Glomerular visceral epithelial cell (primary cell): ENCODE data around the gene ASZ1.
A peak's percentile ranks its signal among the peaks of the same experiment; 100 is the strongest.
"Not testable (repeated sequence)": the region's sequence is repeated elsewhere in the genome, so short reads cannot be mapped to it uniquely, and the experiment has no call there.

ENCODE experiments used
- DNase-seq: peaks from one replicate; pipeline ENCODE4 v3.0.0-alpha.2; 2016; ENCODE audit errors: extremely low spot score

Gene ASZ1

GRCh38 chr7:117427258-117427701, at the start of gene ASZ1:
Gene ASZ1 (minus strand): TSS chr7:117427493. CDS start chr7:117427460, 33 bp downstream.
- no peak for DNase-seq

GRCh38 chr7:117476557-117477215, 49.4 kb upstream of the ASZ1 start:
- DNase-seq: no peak

GRCh38 chr7:117472335-117472734, 45.0 kb upstream of the ASZ1 start:
- DNase-seq: no peak

GRCh38 chr7:117470777-117471176, 43.5 kb upstream of the ASZ1 start:
- no peak for DNase-seq

- no peak for DNase-seq
Measured at GRCh38 chr7:117468174-117468573, 40.9 kb upstream of the ASZ1 start.

GRCh38 chr7:117460815-117461214, 33.5 kb upstream of the ASZ1 start:
- DNase-seq: not testable (repeated sequence)

- DNase-seq: no peak
Measured at GRCh38 chr7:117459735-117460134, 32.4 kb upstream of the ASZ1 start.

GRCh38 chr7:117458977-117459583, 31.8 kb upstream of the ASZ1 start:
- DNase-seq: peak; percentile 25

GRCh38 chr7:117448655-117449054, 21.4 kb upstream of the ASZ1 start:
- DNase-seq: no peak

- no peak for DNase-seq
Measured at GRCh38 chr7:117446220-117446815, 19.0 kb upstream of the ASZ1 start.

- DNase-seq: peak; percentile 53
Measured at GRCh38 chr7:117445206-117445605, 17.9 kb upstream of the ASZ1 start.

- DNase-seq: no peak
Measured at GRCh38 chr7:117444646-117445045, 17.4 kb upstream of the ASZ1 start.

GRCh38 chr7:117435475-117436043, 8.3 kb upstream of the ASZ1 start:
- DNase-seq: peak; percentile 70

GRCh38 chr7:117424090-117424829, 3.0 kb downstream of the ASZ1 start:
- DNase-seq: no peak

GRCh38 chr7:117414591-117414990, 12.7 kb downstream of the ASZ1 start:
- not testable (repeated sequence) for DNase-seq

GRCh38 chr7:117412946-117413559, 14.2 kb downstream of the ASZ1 start:
- no peak for DNase-seq

- DNase-seq: no peak
Measured at GRCh38 chr7:117412390-117412789, 14.9 kb downstream of the ASZ1 start.

- no peak for DNase-seq
Measured at GRCh38 chr7:117411539-117411938, 15.8 kb downstream of the ASZ1 start.

GRCh38 chr7:117408831-117409230, 18.5 kb downstream of the ASZ1 start:
- DNase-seq: no peak

GRCh38 chr7:117405519-117405918, 21.8 kb downstream of the ASZ1 start:
- no peak for DNase-seq

GRCh38 chr7:117403737-117404136, 23.6 kb downstream of the ASZ1 start:
- DNase-seq: no peak

GRCh38 chr7:117402109-117402508, 25.2 kb downstream of the ASZ1 start:
- DNase-seq: peak; percentile 65
